Mucosa of rectum (tissue), 2 donors: Measurements from ENCODE around the gene TBL1XR1.
"Not testable (repeated sequence)": the region's sequence is repeated elsewhere in the genome, so short reads cannot be mapped to it uniquely, and the experiment has no call there.

ENCODE experiments used
- H3K27ac ChIP-seq, 2 donors: one replicate each; pipeline ENCODE4 v1.7.0; 2013; ENCODE audit warnings: inconsistent platforms in 2 of 2, low read depth in 2 of 2, low read length in 2 of 2
- H3K27me3 ChIP-seq, 2 donors: one replicate each; pipeline ENCODE4 v1.7.0; 2013; ENCODE audit warnings: low read length in 2 of 2; ENCODE audit not compliant: control insufficient read depth in 2 of 2, insufficient read depth in 2 of 2
- H3K36me3 ChIP-seq, 2 donors: one replicate each; pipeline ENCODE4 v1.7.0; 2013; ENCODE audit warnings: low read length in 2 of 2; ENCODE audit not compliant: control insufficient read depth in 2 of 2, insufficient read depth in 2 of 2
- H3K4me1 ChIP-seq, 2 donors: one replicate each; pipeline ENCODE4 v1.7.0; 2013; ENCODE audit warnings: low read length in 2 of 2, mild to moderate bottlenecking in 1 of 2; ENCODE audit not compliant: control insufficient read depth in 2 of 2, insufficient read depth in 2 of 2
- H3K4me3 ChIP-seq, 2 donors: one replicate each; pipeline ENCODE4 v1.7.0; 2013; ENCODE audit warnings: low read length in 2 of 2
- H3K9ac ChIP-seq, 2 donors: one replicate each; pipeline ENCODE4 v1.7.0; 2013; ENCODE audit warnings: low read length in 2 of 2, low read depth in 1 of 2, mild to moderate bottlenecking in 1 of 2
- H3K9me3 ChIP-seq, 2 donors: one replicate each; pipeline ENCODE4 v1.7.0; 2013; ENCODE audit warnings: low read length in 2 of 2; ENCODE audit not compliant: control insufficient read depth in 2 of 2
- donor health status: healthy.
- donor health status: Normal muscosa, but diverticular disease.

The TBL1XR1 gene

DNA sequence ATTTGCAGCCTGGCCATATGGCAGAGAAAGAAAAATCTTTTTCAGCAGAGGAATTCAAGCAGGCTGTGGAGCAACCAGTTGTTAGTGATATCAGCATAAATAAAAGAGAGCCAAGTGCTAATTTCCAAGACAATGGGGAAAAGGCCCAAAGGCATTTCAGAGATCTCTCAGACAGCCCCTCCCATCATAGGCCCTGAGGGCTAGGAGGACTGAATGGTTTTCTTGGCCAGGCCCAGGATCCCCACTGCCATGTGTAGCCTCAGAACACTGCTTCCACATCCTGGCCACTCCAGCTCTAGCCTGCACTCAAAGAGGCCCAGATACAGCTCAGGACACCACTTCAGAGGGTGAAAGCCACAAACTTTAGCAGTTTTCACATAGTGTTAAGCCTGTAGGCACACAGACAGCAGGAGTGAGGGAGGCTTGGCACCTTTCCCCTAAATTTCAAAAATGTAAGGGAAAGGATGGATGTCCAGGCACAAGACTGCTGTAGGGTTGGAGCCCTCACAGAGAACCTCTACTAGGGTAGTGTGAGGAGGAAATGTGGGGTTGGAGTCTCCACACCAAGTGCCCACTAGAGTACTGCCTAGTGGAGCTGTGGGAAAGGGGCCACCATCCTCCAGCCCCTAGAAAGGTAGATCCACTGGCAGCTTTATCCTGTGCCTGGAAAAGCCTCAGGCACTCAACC is 191.4 kb downstream of the TBL1XR1 start:
- no peaks in the 10 kb centered on the region for H3K27me3 ChIP-seq
- H3K4me1 ChIP-seq: no peaks in the 10 kb centered on the region
- H3K9me3 ChIP-seq: peaks cover 3 to 6% of the 10 kb centered on the region in 2 donors
- no peak overlapping the region for H3K4me3 ChIP-seq
- H3K9ac ChIP-seq: no peak overlapping the region
- H3K36me3 ChIP-seq: no peaks in the 10 kb centered on the region
- no peak overlapping the region for H3K27ac ChIP-seq

DNA sequence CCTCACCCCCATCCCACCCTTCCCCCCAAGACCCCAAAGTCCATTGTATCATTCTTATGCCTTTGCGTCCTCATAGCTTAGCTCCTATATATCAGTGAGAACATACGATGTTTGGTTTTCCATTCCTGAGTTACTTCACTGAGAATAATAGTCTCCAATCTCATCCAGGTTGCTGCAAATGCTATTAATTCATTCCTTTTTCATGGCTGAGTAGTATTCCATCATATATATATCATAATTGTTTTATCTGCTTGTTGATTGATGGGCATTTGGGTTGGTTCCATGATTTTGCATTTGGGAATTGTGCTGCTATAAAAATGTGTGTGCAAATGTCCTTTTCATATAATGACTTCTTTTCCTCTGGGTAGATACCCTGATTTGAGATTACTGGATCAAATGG is 197.1 kb downstream of the TBL1XR1 start:
- H3K4me1 ChIP-seq, H3K27ac ChIP-seq, H3K36me3 ChIP-seq, H3K9ac ChIP-seq, H3K9me3 ChIP-seq, H3K4me3 ChIP-seq, H3K27me3 ChIP-seq: not testable (repeated sequence)

DNA sequence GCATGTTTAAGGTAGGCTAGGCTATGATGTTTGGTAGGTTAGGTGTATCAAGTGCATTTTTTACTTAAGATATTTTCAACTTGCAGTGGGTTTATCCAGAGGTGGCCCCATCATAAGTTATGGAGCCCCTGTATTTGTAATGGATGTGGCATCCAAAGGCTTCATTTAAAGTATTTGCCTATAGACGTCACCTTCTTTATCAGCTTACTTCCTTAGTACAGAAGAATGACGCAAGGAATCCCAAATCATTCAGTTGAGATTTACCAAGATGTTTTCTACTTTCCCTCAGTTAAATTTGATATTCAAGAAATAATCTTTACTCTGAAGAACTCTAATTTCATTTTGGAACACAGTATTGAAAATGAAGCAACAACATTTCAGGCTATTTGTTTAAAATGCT is 201.3 kb downstream of the TBL1XR1 start:
- Histone ChIP-seq H3K36me3 (no peaks in the 10 kb centered on the region), H3K4me3 (no peak overlapping the region), H3K9me3 (no peaks in the 10 kb centered on the region), H3K9ac (no peak overlapping the region), H3K27me3 (no peaks in the 10 kb centered on the region), H3K27ac (no peak overlapping the region), H3K4me1 (peaks cover 0 to 3% of the 10 kb centered on the region in 2 donors)

DNA sequence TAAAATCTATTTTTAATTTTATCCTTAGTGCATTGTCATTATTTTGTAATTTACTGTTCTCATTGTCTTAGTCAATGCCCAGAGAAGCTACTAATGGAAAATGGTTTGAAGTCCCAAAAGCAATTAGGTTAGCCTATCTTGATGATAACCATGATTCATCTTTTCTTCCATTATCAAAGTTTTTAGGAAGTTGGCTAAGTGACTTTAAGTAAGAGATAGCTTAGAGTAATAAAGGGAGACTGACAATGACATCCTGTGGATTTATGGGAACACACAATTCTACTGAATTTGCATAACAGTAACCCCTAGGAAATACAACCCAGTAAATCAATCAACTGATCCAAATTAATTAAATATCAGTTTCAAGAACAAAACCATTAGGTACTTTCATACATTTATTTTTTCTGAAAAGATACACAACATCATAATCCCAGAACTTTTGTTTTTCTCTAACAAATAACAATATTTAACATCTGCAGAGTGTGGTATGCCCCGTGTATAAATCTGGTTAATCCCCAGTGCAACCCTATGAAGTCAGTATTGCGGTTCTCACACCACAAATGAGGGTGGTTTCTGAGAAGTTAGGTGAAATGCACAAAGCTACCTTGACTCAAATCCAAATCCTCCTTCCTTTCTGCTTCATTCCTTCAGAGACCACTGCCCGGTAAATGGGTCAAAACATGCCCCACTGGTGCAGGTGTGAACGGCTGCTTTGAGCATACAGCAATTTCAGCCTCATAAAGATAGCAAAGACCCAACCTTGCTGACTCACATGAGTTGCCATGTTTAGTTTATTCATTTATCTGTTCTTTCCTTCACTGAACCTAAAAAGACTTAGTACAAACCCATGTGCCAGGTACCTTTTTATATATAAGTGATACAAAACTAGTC is 202.1 kb downstream of the TBL1XR1 start:
- Histone ChIP-seq H3K4me3 (no peak overlapping the region), H3K27me3 (no peaks in the 10 kb centered on the region), H3K9ac (no peak overlapping the region), H3K4me1 (peaks cover 0 to 3% of the 10 kb centered on the region in 2 donors), H3K36me3 (no peaks in the 10 kb centered on the region), H3K9me3 (no peaks in the 10 kb centered on the region), H3K27ac (no peak overlapping the region)

DNA sequence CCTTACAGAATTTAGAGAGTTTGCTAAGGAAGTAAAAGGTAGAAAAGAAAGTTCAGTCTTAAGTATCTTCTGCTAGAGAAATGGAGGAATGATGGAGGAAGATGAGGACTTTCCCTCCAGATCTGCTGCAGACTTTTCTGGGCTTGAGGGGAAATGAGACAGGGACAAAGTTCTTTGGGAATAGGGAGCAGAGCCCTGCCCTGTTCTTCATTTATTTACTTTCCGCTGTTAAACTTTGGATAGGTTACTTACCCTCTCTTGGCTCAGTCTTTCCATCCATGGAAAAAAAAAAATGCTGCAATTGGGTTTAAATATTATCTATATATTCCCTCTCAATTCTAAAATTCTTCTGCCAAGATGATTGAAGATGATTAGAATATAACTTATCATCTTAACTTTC is 202.9 kb downstream of the TBL1XR1 start:
- Histone ChIP-seq H3K4me1 (peaks cover 0 to 3% of the 10 kb centered on the region in 2 donors), H3K4me3 (no peak overlapping the region), H3K27ac (no peak overlapping the region), H3K27me3 (no peaks in the 10 kb centered on the region), H3K36me3 (no peaks in the 10 kb centered on the region), H3K9me3 (no peaks in the 10 kb centered on the region), H3K9ac (no peak overlapping the region)

DNA sequence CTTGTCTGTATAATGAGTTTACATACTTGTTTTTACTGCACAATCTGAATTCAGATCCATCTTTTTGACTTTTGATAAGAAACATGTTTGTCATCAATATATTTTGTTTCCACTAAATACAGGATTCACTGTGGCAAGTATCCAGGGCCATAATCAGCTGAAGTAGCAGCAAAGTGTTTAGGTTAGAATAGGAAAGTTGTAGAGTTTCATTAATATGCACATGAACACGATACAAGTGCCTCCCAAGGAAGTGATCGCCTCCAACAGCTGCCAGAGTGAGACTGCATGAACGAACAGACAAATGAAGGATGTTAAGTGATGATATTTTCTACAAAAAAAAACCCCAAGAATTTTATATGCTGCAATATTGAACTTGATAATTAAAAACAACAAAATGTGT is 204.3 kb downstream of the TBL1XR1 start:
- Histone ChIP-seq H3K4me1 (peaks cover 0 to 3% of the 10 kb centered on the region in 2 donors), H3K27ac (no peak overlapping the region), H3K9ac (no peak overlapping the region), H3K9me3 (no peaks in the 10 kb centered on the region), H3K27me3 (no peaks in the 10 kb centered on the region), H3K36me3 (no peaks in the 10 kb centered on the region), H3K4me3 (no peak overlapping the region)

DNA sequence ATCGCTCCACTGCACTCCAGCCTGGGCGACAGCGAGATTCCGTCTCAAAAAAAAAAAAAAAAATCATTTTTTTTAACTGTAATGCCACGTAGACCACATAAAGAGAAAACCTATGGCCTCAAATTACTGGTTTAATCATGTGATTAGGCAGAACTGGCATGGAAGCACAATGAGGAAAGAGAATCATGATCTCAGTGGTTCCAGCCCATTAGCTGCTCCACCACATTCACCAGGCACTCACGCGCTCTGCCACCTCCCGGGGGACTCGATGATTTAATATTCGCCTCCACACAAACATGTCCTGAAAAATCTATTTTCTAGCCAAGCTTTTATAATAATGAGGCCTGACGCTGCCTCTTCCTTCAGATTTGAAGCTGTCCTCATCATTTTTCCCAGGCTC is 204.7 kb downstream of the TBL1XR1 start:
- no peak overlapping the region for H3K4me3 ChIP-seq
- no peaks in the 10 kb centered on the region for H3K9me3 ChIP-seq
- no peaks in the 10 kb centered on the region for H3K27me3 ChIP-seq
- H3K36me3 ChIP-seq: no peaks in the 10 kb centered on the region
- H3K27ac ChIP-seq: no peak overlapping the region
- H3K4me1 ChIP-seq: peaks cover 0 to 3% of the 10 kb centered on the region in 2 donors
- no peak overlapping the region for H3K9ac ChIP-seq

DNA sequence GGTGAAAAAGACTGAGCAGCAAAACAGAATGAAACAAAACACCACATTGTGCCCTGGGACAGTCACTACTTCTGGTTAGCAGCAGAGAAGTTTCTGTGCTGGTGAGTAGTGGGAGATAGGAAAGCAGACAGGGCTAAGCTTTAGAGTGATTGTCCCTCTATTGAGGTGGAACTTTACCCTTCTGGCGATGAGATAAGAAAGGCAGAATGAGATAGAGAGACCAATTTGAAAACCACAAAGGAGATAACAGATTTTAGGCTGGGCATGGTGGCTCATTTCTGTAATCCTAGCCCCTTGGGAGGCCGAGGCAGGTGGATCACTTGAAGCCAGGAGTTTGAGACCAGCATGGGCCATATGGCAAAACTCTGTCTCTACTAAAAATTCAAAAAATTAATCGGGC is 208.5 kb downstream of the TBL1XR1 start:
- H3K27me3 ChIP-seq: no peaks in the 10 kb centered on the region
- no peaks in the 10 kb centered on the region for H3K36me3 ChIP-seq
- H3K9me3 ChIP-seq: no peaks in the 10 kb centered on the region
- H3K4me1 ChIP-seq: no peaks in the 10 kb centered on the region
- H3K27ac ChIP-seq: no peak overlapping the region
- H3K9ac ChIP-seq: no peak overlapping the region
- no peak overlapping the region for H3K4me3 ChIP-seq

DNA sequence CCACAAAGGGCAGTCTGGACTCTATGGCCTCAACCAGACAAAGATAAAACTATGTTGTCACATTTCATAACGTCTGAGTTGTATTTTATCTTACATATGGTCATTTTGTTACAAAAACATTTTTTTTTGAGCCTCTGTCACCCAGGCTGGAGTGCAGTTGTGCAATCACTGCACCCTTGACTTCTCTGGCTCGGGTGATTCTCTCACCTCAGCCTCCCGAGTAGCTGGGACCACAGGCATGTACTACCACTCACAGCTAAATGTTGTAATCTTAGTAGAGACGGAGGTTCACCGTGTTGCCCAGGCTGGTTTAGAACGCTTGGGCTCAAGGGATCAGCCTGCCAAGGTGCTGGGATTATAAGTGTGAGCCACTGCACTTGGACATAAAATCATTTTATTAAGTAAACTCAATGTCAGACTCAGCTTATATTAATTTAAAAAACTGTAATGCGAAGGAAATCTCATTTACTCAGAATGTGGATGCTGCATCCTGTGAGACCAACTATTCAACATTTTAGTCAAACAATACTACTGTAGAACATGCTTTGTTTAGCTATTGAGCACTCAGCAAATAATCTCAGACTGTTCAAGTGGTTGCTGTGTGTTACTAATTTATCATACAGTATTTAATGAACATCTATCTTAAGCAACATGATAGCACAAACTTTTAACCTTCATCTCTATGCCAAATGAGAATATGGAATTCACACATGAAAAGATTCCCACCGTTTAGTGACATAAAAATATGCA is 209.2 kb downstream of the TBL1XR1 start:
- Histone ChIP-seq H3K4me3 (no peak overlapping the region), H3K4me1 (no peaks in the 10 kb centered on the region), H3K27me3 (no peaks in the 10 kb centered on the region), H3K36me3 (no peaks in the 10 kb centered on the region), H3K27ac (no peak overlapping the region), H3K9me3 (no peaks in the 10 kb centered on the region), H3K9ac (no peak overlapping the region)

DNA sequence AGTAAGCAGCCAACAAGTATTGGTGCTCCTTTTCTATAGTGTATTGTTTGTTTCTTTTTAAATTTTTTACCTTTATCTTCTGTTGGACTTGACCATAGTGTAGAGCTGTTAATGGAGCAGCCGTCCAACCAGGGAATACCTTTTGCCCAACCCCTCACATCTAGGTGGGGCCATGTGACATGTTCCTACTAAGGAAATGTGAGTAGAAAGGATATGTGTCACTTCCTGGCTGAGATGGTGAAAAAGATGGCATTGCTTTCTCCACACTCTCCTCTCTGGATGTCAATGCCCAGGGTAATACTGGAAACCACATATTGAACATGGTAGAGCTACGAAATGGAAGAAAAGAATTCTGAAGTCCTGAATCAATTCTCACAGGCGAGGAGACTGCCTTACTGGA is 218.8 kb downstream of the TBL1XR1 start:
- Histone ChIP-seq H3K4me1 (no peaks in the 10 kb centered on the region), H3K4me3 (no peak overlapping the region), H3K27me3 (no peaks in the 10 kb centered on the region), H3K36me3 (no peaks in the 10 kb centered on the region), H3K9me3 (no peaks in the 10 kb centered on the region), H3K27ac (no peak overlapping the region), H3K9ac (no peak overlapping the region)
